Astrocyte of the cerebellum (primary cell): ENCODE results near the gene GRIN2C.

Experiments
- DNase-seq: peaks from one replicate; pipeline ENCODE4 v3.0.0-alpha.2; 2011; ENCODE audit warnings: low read depth
- H3K4me3 ChIP-seq: 2 replicates; pipeline ENCODE4 v1.5.1; 2011; ENCODE audit warnings: mild to moderate bottlenecking, low read depth, low read length, moderate library complexity
- in situ Hi-C: cut with HindIII; loops from 2 replicates; pipeline ENCODE4 v1.10.0; 2017; ENCODE audit warnings: low sequenced_read_pairs
- TF ChIP-seq, protein P1 (sequence below): IDR thresholded peaks from 2 replicates; pipeline ENCODE4 v1.5.1; 2012; ENCODE audit warnings: low read length, low read depth, moderate library complexity, mild to moderate bottlenecking; ENCODE audit errors: missing control alignments

GRIN2C gene

GRCh38 chr17:74879308-74879707 lies 19.6 kb upstream of the GRIN2C start:
- TF ChIP-seq, protein P1, sequence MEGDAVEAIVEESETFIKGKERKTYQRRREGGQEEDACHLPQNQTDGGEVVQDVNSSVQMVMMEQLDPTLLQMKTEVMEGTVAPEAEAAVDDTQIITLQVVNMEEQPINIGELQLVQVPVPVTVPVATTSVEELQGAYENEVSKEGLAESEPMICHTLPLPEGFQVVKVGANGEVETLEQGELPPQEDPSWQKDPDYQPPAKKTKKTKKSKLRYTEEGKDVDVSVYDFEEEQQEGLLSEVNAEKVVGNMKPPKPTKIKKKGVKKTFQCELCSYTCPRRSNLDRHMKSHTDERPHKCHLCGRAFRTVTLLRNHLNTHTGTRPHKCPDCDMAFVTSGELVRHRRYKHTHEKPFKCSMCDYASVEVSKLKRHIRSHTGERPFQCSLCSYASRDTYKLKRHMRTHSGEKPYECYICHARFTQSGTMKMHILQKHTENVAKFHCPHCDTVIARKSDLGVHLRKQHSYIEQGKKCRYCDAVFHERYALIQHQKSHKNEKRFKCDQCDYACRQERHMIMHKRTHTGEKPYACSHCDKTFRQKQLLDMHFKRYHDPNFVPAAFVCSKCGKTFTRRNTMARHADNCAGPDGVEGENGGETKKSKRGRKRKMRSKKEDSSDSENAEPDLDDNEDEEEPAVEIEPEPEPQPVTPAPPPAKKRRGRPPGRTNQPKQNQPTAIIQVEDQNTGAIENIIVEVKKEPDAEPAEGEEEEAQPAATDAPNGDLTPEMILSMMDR: no peak
- H3K4me3 ChIP-seq: no peak overlapping the region
- in situ Hi-C loops: no loop called here
- no peak for DNase-seq

DNA sequence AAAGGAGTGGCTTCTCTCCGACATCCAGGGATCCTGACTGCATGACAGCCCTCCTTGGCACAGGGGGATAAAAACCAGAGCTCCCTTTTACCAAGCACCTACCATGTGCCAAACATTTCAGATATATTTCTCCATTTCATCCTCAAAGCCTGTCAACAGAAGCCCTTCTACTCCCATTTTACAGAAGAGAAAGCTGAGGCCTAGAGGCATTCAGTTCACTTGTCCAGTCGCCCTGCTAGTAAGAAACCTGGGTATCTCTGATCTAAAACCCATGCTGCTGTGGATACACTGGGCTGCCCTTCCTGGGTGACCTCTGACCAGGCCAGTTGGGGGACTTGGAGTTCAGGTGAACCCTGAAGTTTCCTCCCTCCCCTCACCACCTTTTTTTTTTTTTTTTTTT lies 19.0 kb upstream of the GRIN2C start:
- DNase-seq: no peak
- in situ Hi-C loops: no loop called here
- H3K4me3 ChIP-seq: no peak overlapping the region
- TF ChIP-seq, protein P1: no peak

- in situ Hi-C loops: no loop called here
- no peak for DNase-seq
- TF ChIP-seq, protein P1: no peak
- no peak overlapping the region for H3K4me3 ChIP-seq
Observed at GRCh38 chr17:74877592-74878548, 18.2 kb upstream of the GRIN2C start.

GRCh38 chr17:74875977-74876593 lies 16.4 kb upstream of the GRIN2C start:
- H3K4me3 ChIP-seq: no peak overlapping the region
- DNase-seq: no peak
- TF ChIP-seq, protein P1: no peak
- in situ Hi-C loops: no loop called here

DNA sequence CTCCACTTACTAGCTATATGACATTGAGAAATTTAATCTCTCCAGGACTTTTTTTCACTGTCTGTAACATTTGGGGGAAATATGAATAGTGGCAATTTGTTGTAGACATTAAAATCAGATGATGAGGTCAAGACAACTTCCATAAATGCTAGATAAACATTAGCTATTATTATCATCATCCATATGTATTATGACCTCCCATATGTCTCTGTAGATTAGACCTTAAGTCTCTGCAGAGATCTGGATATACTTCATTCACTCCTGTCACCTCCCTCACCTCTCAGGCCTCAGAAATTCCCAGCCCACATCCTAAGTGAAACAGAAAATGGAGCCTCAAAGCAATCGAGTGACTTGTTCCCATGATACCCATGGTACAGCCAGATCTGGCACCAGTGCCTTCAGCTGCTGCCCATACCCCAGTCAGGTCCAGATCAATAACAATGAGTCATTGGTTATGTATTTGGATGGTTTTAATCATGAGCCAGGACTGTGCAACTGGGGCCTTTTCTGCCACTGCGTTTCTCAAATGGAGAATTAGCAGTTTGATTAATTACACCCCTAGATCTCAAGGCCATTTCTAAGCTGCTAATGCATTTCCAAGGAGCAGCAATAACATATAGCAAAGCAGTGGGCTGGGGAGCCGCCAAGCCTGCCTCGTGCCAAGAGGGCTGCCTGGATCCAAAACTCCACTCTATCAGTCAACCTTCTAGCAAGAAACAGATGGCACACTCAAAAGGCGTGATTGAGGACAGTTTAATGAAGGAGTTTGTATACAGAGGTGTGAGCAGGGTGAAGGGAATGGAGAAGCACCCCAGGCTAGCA lies 15.7 kb upstream of the GRIN2C start:
- no peak overlapping the region for H3K4me3 ChIP-seq
- in situ Hi-C loops: no loop called here
- no peak for DNase-seq
- TF ChIP-seq, protein P1: no peak

DNA sequence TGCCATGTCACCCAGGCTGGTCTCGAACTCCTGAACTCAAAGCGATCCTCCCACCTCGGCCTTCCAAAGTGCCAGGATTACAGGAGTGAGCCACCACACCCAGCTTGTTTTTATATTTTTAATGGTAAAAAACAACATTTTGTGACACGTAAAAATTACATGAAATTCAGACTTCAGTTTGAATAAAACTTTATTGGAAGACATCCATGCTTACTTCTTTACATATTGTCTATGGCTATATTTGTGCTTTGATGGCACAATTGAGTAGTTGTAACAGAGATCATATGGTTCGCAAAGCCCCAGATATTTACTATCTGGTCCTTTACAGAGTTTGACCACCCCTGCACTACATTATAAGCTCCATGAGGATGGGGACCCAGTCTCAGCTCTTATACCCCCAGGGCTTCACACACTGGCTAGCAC lies 14.9 kb upstream of the GRIN2C start:
- DNase-seq: no peak
- in situ Hi-C loops: no loop called here
- TF ChIP-seq, protein P1: no peak
- no peak overlapping the region for H3K4me3 ChIP-seq
